HUES6 (cell line): ENCODE data around the gene NARF.
A peak's percentile ranks its signal among the peaks of the same experiment; 100 is the strongest.

Experiments used
- H3K27ac ChIP-seq: 2 replicates; pipeline ENCODE4 v1.7.0; 2013; ENCODE audit warnings: low read depth, mild to moderate bottlenecking, low read length, inconsistent platforms
- H3K27me3 ChIP-seq: 2 replicates; pipeline ENCODE4 v1.6.1; 2013; ENCODE audit warnings: low read length; ENCODE audit not compliant: control insufficient read depth, insufficient read depth
- H3K36me3 ChIP-seq: 2 replicates; pipeline ENCODE4 v1.6.1; 2013; ENCODE audit warnings: low read length; ENCODE audit not compliant: control insufficient read depth, insufficient read depth
- H3K4me1 ChIP-seq: 2 replicates; pipeline ENCODE4 v1.6.1; 2013; ENCODE audit warnings: low read length; ENCODE audit not compliant: control insufficient read depth, insufficient read depth
- H3K4me3 ChIP-seq: 2 replicates; pipeline ENCODE4 v1.5.1; 2013; ENCODE audit warnings: low read depth, low read length
- H3K9ac ChIP-seq: one replicate; pipeline ENCODE4 v1.6.1; 2013; ENCODE audit warnings: mild to moderate bottlenecking, low read length
- H3K9me3 ChIP-seq: 2 replicates; pipeline ENCODE4 v1.6.1; 2013; ENCODE audit warnings: low read depth, low read length; ENCODE audit not compliant: control insufficient read depth, insufficient read depth

Gene NARF

GRCh38 chr17:82416771-82417170 lies 41.8 kb upstream of the NARF start:
- peaks cover 6% of the 10 kb centered on the region for H3K4me1 ChIP-seq
- H3K27me3 ChIP-seq = no peaks in the 10 kb centered on the region
- no peak overlapping the region for H3K4me3 ChIP-seq
- H3K27ac ChIP-seq = no peak overlapping the region
- peaks cover 5% of the 10 kb centered on the region; the same call in 1 of the 2 replicates for H3K36me3 ChIP-seq
- H3K9me3 ChIP-seq = no peaks in the 10 kb centered on the region
- no peak overlapping the region for H3K9ac ChIP-seq

GRCh38 chr17:82418001-82418986 lies 40.2 kb upstream of the NARF start, which contains the start of the genes HEXD and OGFOD3:
HEXD (plus strand) TSS chr17:82418347; CDS start chr17:82419800, 1,453 bp downstream.
OGFOD3 (minus strand) TSS chr17:82418586; CDS start chr17:82418485, 101 bp downstream.
- Histone ChIP-seq H3K27ac (no peak within 1 kb of the TSS), H3K4me1 (peaks cover 6% of the 10 kb centered on the region), H3K9me3 (peaks cover 3% of the 10 kb centered on the region; the same call in 1 of the 2 replicates)

GRCh38 chr17:82419540-82419939 lies 39.0 kb upstream of the NARF start:
- Histone ChIP-seq H3K27ac (no peak overlapping the region), H3K4me1 (peaks cover 6% of the 10 kb centered on the region), H3K4me3 (peak overlapping the region; percentile 89; the same call in 1 of the 2 replicates), H3K9me3 (peaks cover 3% of the 10 kb centered on the region; the same call in 1 of the 2 replicates), H3K27me3 (no peaks in the 10 kb centered on the region), H3K36me3 (peaks cover 5% of the 10 kb centered on the region; the same call in 1 of the 2 replicates), H3K9ac (no peak overlapping the region)

More at GRCh38 chr17:82418001-82418986, 40.2 kb upstream of the NARF start, which contains the start of the genes HEXD and OGFOD3:
- peaks cover 5% of the 10 kb centered on the region; the same call in 1 of the 2 replicates for H3K36me3 ChIP-seq
- H3K4me3 ChIP-seq = peak within 1 kb of the TSS; percentile 89
- H3K9ac ChIP-seq = peak within 1 kb of the TSS; percentile 98
- H3K27me3 ChIP-seq = no peaks in the 10 kb centered on the region

- no peak overlapping the region for H3K27ac ChIP-seq
- no peaks in the 10 kb centered on the region for H3K27me3 ChIP-seq
- peaks cover 5% of the 10 kb centered on the region; the same call in 1 of the 2 replicates for H3K36me3 ChIP-seq
- H3K9ac ChIP-seq = no peak overlapping the region
- H3K9me3 ChIP-seq = peaks cover 3% of the 10 kb centered on the region; the same call in 1 of the 2 replicates
- no peak overlapping the region for H3K4me3 ChIP-seq
- no peaks in the 10 kb centered on the region for H3K4me1 ChIP-seq
Measured at GRCh38 chr17:82424001-82424862, 34.3 kb upstream of the NARF start.

GRCh38 chr17:82424863-82425159 lies 33.7 kb upstream of the NARF start:
- no peak overlapping the region for H3K27ac ChIP-seq
- H3K36me3 ChIP-seq = peaks cover 5% of the 10 kb centered on the region; the same call in 1 of the 2 replicates
- no peaks in the 10 kb centered on the region for H3K4me1 ChIP-seq
- no peaks in the 10 kb centered on the region for H3K27me3 ChIP-seq
- H3K4me3 ChIP-seq = no peak overlapping the region
- H3K9me3 ChIP-seq = peaks cover 3% of the 10 kb centered on the region; the same call in 1 of the 2 replicates
- H3K9ac ChIP-seq = no peak overlapping the region

GRCh38 chr17:82428546-82428945 lies 30.0 kb upstream of the NARF start:
- no peak overlapping the region for H3K27ac ChIP-seq
- H3K4me1 ChIP-seq = no peaks in the 10 kb centered on the region
- H3K9ac ChIP-seq = no peak overlapping the region
- peaks cover 4% of the 10 kb centered on the region for H3K36me3 ChIP-seq
- no peaks in the 10 kb centered on the region for H3K9me3 ChIP-seq
- H3K27me3 ChIP-seq = no peaks in the 10 kb centered on the region
- H3K4me3 ChIP-seq = no peak overlapping the region

GRCh38 chr17:82429824-82430223 lies 28.7 kb upstream of the NARF start:
- Histone ChIP-seq H3K27ac (no peak overlapping the region), H3K27me3 (no peaks in the 10 kb centered on the region), H3K4me1 (no peaks in the 10 kb centered on the region), H3K9ac (no peak overlapping the region), H3K36me3 (peaks cover 6% of the 10 kb centered on the region), H3K4me3 (no peak overlapping the region), H3K9me3 (no peaks in the 10 kb centered on the region)

GRCh38 chr17:82432017-82432416 lies 26.5 kb upstream of the NARF start:
- Histone ChIP-seq H3K36me3 (peaks cover 7% of the 10 kb centered on the region), H3K9ac (no peak overlapping the region), H3K4me3 (no peak overlapping the region), H3K4me1 (no peaks in the 10 kb centered on the region), H3K9me3 (no peaks in the 10 kb centered on the region), H3K27me3 (no peaks in the 10 kb centered on the region), H3K27ac (no peak overlapping the region)

- Histone ChIP-seq H3K9me3 (no peaks in the 10 kb centered on the region), H3K27ac (no peak overlapping the region), H3K9ac (no peak overlapping the region), H3K36me3 (peaks cover 15% of the 10 kb centered on the region), H3K4me3 (no peak overlapping the region), H3K4me1 (no peaks in the 10 kb centered on the region), H3K27me3 (no peaks in the 10 kb centered on the region)
Measured at GRCh38 chr17:82433560-82434215, 24.9 kb upstream of the NARF start.

- H3K27me3 ChIP-seq = no peaks in the 10 kb centered on the region
- H3K9me3 ChIP-seq = no peaks in the 10 kb centered on the region
- no peak overlapping the region for H3K9ac ChIP-seq
- no peak overlapping the region for H3K27ac ChIP-seq
- H3K4me1 ChIP-seq = no peaks in the 10 kb centered on the region
- H3K36me3 ChIP-seq = peaks cover 15% of the 10 kb centered on the region
- H3K4me3 ChIP-seq = no peak overlapping the region
Measured at GRCh38 chr17:82434216-82434565, 24.4 kb upstream of the NARF start.
